ENCODE measurements around the gene SCGB1A1. TPM values are rescaled to one million over a fixed set of nuclear protein-coding genes. Genes with fewer than 3 reads are reported as not detected.

SCGB1A1 gene
- total RNA-seq, 1 donor = not detected

GRCh38 chr11:62402960-62403730, 15.7 kb upstream of the SCGB1A1 start:
- no peak for TF ChIP-seq CTCF (IDR thresholded peaks at IDR 0.05; ENCODE audit: extremely low read depth, low read depth, low read length)
- H3K79me2 ChIP-seq (ENCODE audit: insufficient read depth, low read length) = no peaks in the 10 kb centered on the region
- no peaks in the 10 kb centered on the region for H4K20me1 ChIP-seq (ENCODE audit: insufficient read depth, low read length)
- no peak overlapping the region for H3K4me3 ChIP-seq (ENCODE audit: insufficient read depth, low read length)
- peak overlapping the region; percentile 56 for H2AFZ ChIP-seq (ENCODE audit: low read length)
- peak; percentile 51 for DNase-seq (ENCODE audit: insufficient read length, low spot score, missing footprints)
- H3K36me3 ChIP-seq (ENCODE audit: insufficient read depth, low read length) = no peaks in the 10 kb centered on the region
- H3K4me2 ChIP-seq (ENCODE audit: insufficient read depth, low read length) = no peak overlapping the region
- no peaks in the 10 kb centered on the region for H3K27me3 ChIP-seq (ENCODE audit: insufficient read depth, low read length)
- H3K27ac ChIP-seq (ENCODE audit: low read depth, low read length) = no peak overlapping the region
- H3K4me1 ChIP-seq (ENCODE audit: insufficient read depth, low read length) = peaks cover 25% of the 10 kb centered on the region
- H3K9me3 ChIP-seq (ENCODE audit: low read depth, low read length) = no peaks in the 10 kb centered on the region

GRCh38 chr11:62404435-62404834, 14.4 kb upstream of the SCGB1A1 start:
- Histone ChIP-seq H3K4me2 (ENCODE audit: insufficient read depth, low read length) (no peak overlapping the region), H3K36me3 (ENCODE audit: insufficient read depth, low read length) (no peaks in the 10 kb centered on the region), H4K20me1 (ENCODE audit: insufficient read depth, low read length) (no peaks in the 10 kb centered on the region), H3K4me1 (ENCODE audit: insufficient read depth, low read length) (peaks cover 14% of the 10 kb centered on the region), H2AFZ (ENCODE audit: low read length) (no peak overlapping the region), H3K79me2 (ENCODE audit: insufficient read depth, low read length) (no peaks in the 10 kb centered on the region), H3K9me3 (ENCODE audit: low read depth, low read length) (no peaks in the 10 kb centered on the region), H3K27ac (ENCODE audit: low read depth, low read length) (no peak overlapping the region), H3K27me3 (ENCODE audit: insufficient read depth, low read length) (no peaks in the 10 kb centered on the region), H3K4me3 (ENCODE audit: insufficient read depth, low read length) (no peak overlapping the region)
- no peak for TF ChIP-seq CTCF (IDR thresholded peaks at IDR 0.05; ENCODE audit: extremely low read depth, low read depth, low read length)
- DNase-seq (ENCODE audit: insufficient read length, low spot score, missing footprints) = no peak

GRCh38 chr11:62404901-62405300, 13.9 kb upstream of the SCGB1A1 start:
- Histone ChIP-seq H3K79me2 (ENCODE audit: insufficient read depth, low read length) (no peaks in the 10 kb centered on the region), H3K27ac (ENCODE audit: low read depth, low read length) (no peak overlapping the region), H3K27me3 (ENCODE audit: insufficient read depth, low read length) (no peaks in the 10 kb centered on the region), H4K20me1 (ENCODE audit: insufficient read depth, low read length) (no peaks in the 10 kb centered on the region), H3K4me3 (ENCODE audit: insufficient read depth, low read length) (no peak overlapping the region), H3K9me3 (ENCODE audit: low read depth, low read length) (no peaks in the 10 kb centered on the region), H3K4me2 (ENCODE audit: insufficient read depth, low read length) (no peak overlapping the region), H3K4me1 (ENCODE audit: insufficient read depth, low read length) (peaks cover 14% of the 10 kb centered on the region), H2AFZ (ENCODE audit: low read length) (no peak overlapping the region), H3K36me3 (ENCODE audit: insufficient read depth, low read length) (no peaks in the 10 kb centered on the region)
- TF ChIP-seq CTCF (IDR thresholded peaks at IDR 0.05; ENCODE audit: extremely low read depth, low read depth, low read length) = no peak
- DNase-seq (ENCODE audit: insufficient read length, low spot score, missing footprints) = no peak

- no peak overlapping the region for H3K4me3 ChIP-seq (ENCODE audit: insufficient read depth, low read length)
Measured at GRCh38 chr11:62406034-62406433, 12.8 kb upstream of the SCGB1A1 start.

More at GRCh38 chr11:62406034-62406433, 12.8 kb upstream of the SCGB1A1 start:
- Histone ChIP-seq H2AFZ (ENCODE audit: low read length) (no peak overlapping the region), H3K36me3 (ENCODE audit: insufficient read depth, low read length) (no peaks in the 10 kb centered on the region), H3K27me3 (ENCODE audit: insufficient read depth, low read length) (no peaks in the 10 kb centered on the region), H3K4me2 (ENCODE audit: insufficient read depth, low read length) (no peak overlapping the region), H3K4me1 (ENCODE audit: insufficient read depth, low read length) (peaks cover 3% of the 10 kb centered on the region), H3K79me2 (ENCODE audit: insufficient read depth, low read length) (no peaks in the 10 kb centered on the region), H4K20me1 (ENCODE audit: insufficient read depth, low read length) (no peaks in the 10 kb centered on the region), H3K9me3 (ENCODE audit: low read depth, low read length) (no peaks in the 10 kb centered on the region), H3K27ac (ENCODE audit: low read depth, low read length) (no peak overlapping the region)
- DNase-seq (ENCODE audit: insufficient read length, low spot score, missing footprints) = peak; percentile 77
- no peak for TF ChIP-seq CTCF (IDR thresholded peaks at IDR 0.05; ENCODE audit: extremely low read depth, low read depth, low read length)

All from osteoblast (primary cell).